Kidney epithelial cell (primary cell): ENCODE results near the gene PTPN5. TPM values are rescaled to one million over a fixed set of nuclear protein-coding genes. Genes with fewer than 3 reads are reported as not detected.

Experiments
- DNase-seq: peaks from one replicate; pipeline ENCODE4 v3.0.0-alpha.2; 2010; ENCODE audit warnings: low read depth
- H3K27me3 ChIP-seq: 2 replicates; pipeline ENCODE4 v1.6.0; 2011; ENCODE audit warnings: low read length; ENCODE audit not compliant: control insufficient read depth, insufficient read depth
- H3K36me3 ChIP-seq: 2 replicates; pipeline ENCODE4 v1.5.1; 2011; ENCODE audit warnings: low read length; ENCODE audit not compliant: control insufficient read depth, insufficient read depth
- H3K4me3 ChIP-seq: 2 replicates; pipeline ENCODE4 v1.5.1; 2011; ENCODE audit warnings: low read depth, mild to moderate bottlenecking, control low read depth, low read length
- CTCF ChIP-seq: IDR thresholded peaks from 2 replicates; pipeline ENCODE4 v1.5.1; 2011; ENCODE audit warnings: mild to moderate bottlenecking, moderate library complexity, low read length, control low read depth, inconsistent platforms; ENCODE audit not compliant: insufficient read depth, poor library complexity, severe bottlenecking
- total RNA-seq: library from RNA; depleted of rRNA; stranded (reverse); fragments of >200 nt; gene quantifications from 2 replicates; pipeline ENCODE4 v1.2.3, GENCODE V29; 2015

PTPN5 gene
- total RNA-seq, 1 donor from 2014 or later: not detected

- Histone ChIP-seq H3K4me3 (no peak overlapping the region), H3K36me3 (no peaks in the 10 kb centered on the region), H3K27me3 (no peaks in the 10 kb centered on the region)
- peak; percentile 39 for DNase-seq
- TF ChIP-seq CTCF: no peak
These were observed 91.2 kb downstream of the PTPN5 start for GRCh38 chr11:18700375-18700774.

GRCh38 chr11:18699848-18700261 lies 91.7 kb downstream of the PTPN5 start:
- Histone ChIP-seq H3K36me3 (no peaks in the 10 kb centered on the region), H3K27me3 (no peaks in the 10 kb centered on the region), H3K4me3 (no peak overlapping the region)
- no peak for DNase-seq
- TF ChIP-seq CTCF: no peak

GRCh38 chr11:18699269-18699596 lies 92.4 kb downstream of the PTPN5 start:
- H3K36me3 ChIP-seq: no peaks in the 10 kb centered on the region
- H3K4me3 ChIP-seq: peak overlapping the region; percentile 55
- no peak for DNase-seq
- TF ChIP-seq CTCF: no peak
- no peaks in the 10 kb centered on the region for H3K27me3 ChIP-seq

GRCh38 chr11:18698341-18699268 lies 93.0 kb downstream of the PTPN5 start, which contains the start of gene TMEM86A:
Gene TMEM86A (plus strand): TSS chr11:18698779. CDS start chr11:18698887, 108 bp downstream.
- Histone ChIP-seq H3K27me3 (no peaks in the 10 kb centered on the region), H3K36me3 (no peaks in the 10 kb centered on the region), H3K4me3 (peak within 1 kb of the TSS; percentile 55)
- peak; percentile 39 for DNase-seq
- TF ChIP-seq CTCF: no peak

GRCh38 chr11:18697576-18697975 lies 94.0 kb downstream of the PTPN5 start:
- Histone ChIP-seq H3K4me3 (no peak overlapping the region), H3K36me3 (no peaks in the 10 kb centered on the region), H3K27me3 (no peaks in the 10 kb centered on the region)
- TF ChIP-seq CTCF: no peak
- DNase-seq: no peak

- H3K4me3 ChIP-seq: no peak overlapping the region
- no peak for TF ChIP-seq CTCF
- no peaks in the 10 kb centered on the region for H3K36me3 ChIP-seq
- H3K27me3 ChIP-seq: no peaks in the 10 kb centered on the region
- DNase-seq: peak; percentile 25
These were observed 94.9 kb downstream of the PTPN5 start for GRCh38 chr11:18696638-18697225.
